ENCODE results near the gene CENPK. TPM values are rescaled to one million over a fixed set of nuclear protein-coding genes. Genes with fewer than 3 reads are reported as not detected.
"Not testable (repeated sequence)": the region's sequence is repeated elsewhere in the genome, so short reads cannot be mapped to it uniquely, and the experiment has no call there.

The CENPK gene
- total RNA-seq, 1 donor from 2014 or later, result 2.1 TPM

GRCh38 chr5:65525726-65526125 is 37.2 kb downstream of the CENPK start:
- DNase-seq (ENCODE audit: low spot score) (no peak), ATAC-seq (no peak)
- intact Hi-C loops (cut with DNase I), result no loop called here

- intact Hi-C loops (cut with DNase I), result no loop called here
- ATAC-seq, result no peak
- DNase-seq (ENCODE audit: low spot score), result no peak
Observed at GRCh38 chr5:65512170-65512937, 50.6 kb downstream of the CENPK start.

- no peak for DNase-seq (ENCODE audit: low spot score)
- no peak for ATAC-seq
- intact Hi-C loops (cut with DNase I), result no loop called here
Observed at GRCh38 chr5:65508978-65509377, 54.0 kb downstream of the CENPK start.

GRCh38 chr5:65506961-65507360 is 56.0 kb downstream of the CENPK start:
- ATAC-seq, result peak; percentile 62
- no peak for DNase-seq (ENCODE audit: low spot score)
- intact Hi-C loops (cut with DNase I), result no loop called here

GRCh38 chr5:65489119-65489518 is 73.8 kb downstream of the CENPK start:
- DNase-seq (ENCODE audit: low spot score) (no peak), ATAC-seq (no peak)
- intact Hi-C loops (cut with DNase I), result loop anchor here (10.0 kb wide), 1 partner anchor 674 kb away; no protein-coding TSS in a partner anchor

GRCh38 chr5:65488038-65488687 is 74.8 kb downstream of the CENPK start:
- intact Hi-C loops (cut with DNase I), result loop anchor here (10.0 kb wide), 1 partner anchor 673 kb away; no protein-coding TSS in a partner anchor
- not testable (repeated sequence) for DNase-seq (ENCODE audit: low spot score); ATAC-seq

GRCh38 chr5:65486803-65487202 is 76.2 kb downstream of the CENPK start:
- not testable (repeated sequence) for DNase-seq (ENCODE audit: low spot score); ATAC-seq
- intact Hi-C loops (cut with DNase I), result loop anchor here (10.0 kb wide), 1 partner anchor 672 kb away; no protein-coding TSS in a partner anchor

GRCh38 chr5:65485405-65485804 is 77.6 kb downstream of the CENPK start:
- intact Hi-C loops (cut with DNase I), result loop anchor here (10.0 kb wide), 1 partner anchor 671 kb away; no protein-coding TSS in a partner anchor
- DNase-seq (ENCODE audit: low spot score) (no peak), ATAC-seq (no peak)

GRCh38 chr5:65483546-65484346 is 79.2 kb downstream of the CENPK start:
- ATAC-seq, result peak; percentile 77

GRCh38 chr5:65482736-65483545 is 80.0 kb downstream of the CENPK start:
- peak; percentile 45 for ATAC-seq
- intact Hi-C loops (cut with DNase I), result loop anchor here (10.0 kb wide), 1 partner anchor 668 kb away; no protein-coding TSS in a partner anchor
- DNase-seq (ENCODE audit: low spot score), result no peak

More at GRCh38 chr5:65483546-65484346, 79.2 kb downstream of the CENPK start:
- intact Hi-C loops (cut with DNase I), result loop anchor here (10.0 kb wide), 1 partner anchor 669 kb away; no protein-coding TSS in a partner anchor
- DNase-seq (ENCODE audit: low spot score), result no peak

GRCh38 chr5:65482296-65482735 is 80.7 kb downstream of the CENPK start:
- ATAC-seq (peak; percentile 25), DNase-seq (ENCODE audit: low spot score) (no peak)
- intact Hi-C loops (cut with DNase I), result loop anchor here (10.0 kb wide), 1 partner anchor 668 kb away; no protein-coding TSS in a partner anchor

- DNase-seq (ENCODE audit: low spot score), result peak; percentile 93
- ATAC-seq, result peak; percentile 97
- intact Hi-C loops (cut with DNase I), result loop anchor here (10.0 kb wide), 1 partner anchor 667 kb away; no protein-coding TSS in a partner anchor
Observed at GRCh38 chr5:65481635-65482295, 81.2 kb downstream of the CENPK start, which contains the start of gene ADAMTS6. TSS of gene ADAMTS6 (minus strand) at chr5:65481920. CDS start at chr5:65473673, 8,247 bp downstream.

- intact Hi-C loops (cut with DNase I), result loop anchor here (10.0 kb wide), 1 partner anchor 666 kb away; no protein-coding TSS in a partner anchor
- ATAC-seq, result peak; percentile 1
- no peak for DNase-seq (ENCODE audit: low spot score)
Observed at GRCh38 chr5:65481171-65481581, 81.8 kb downstream of the CENPK start.

- ATAC-seq (peak; percentile 26), DNase-seq (ENCODE audit: low spot score) (peak; percentile 83)
- intact Hi-C loops (cut with DNase I), result loop anchor here (10.0 kb wide), 1 partner anchor 666 kb away; no protein-coding TSS in a partner anchor
Observed at GRCh38 chr5:65480306-65480865, 82.6 kb downstream of the CENPK start.

- intact Hi-C loops (cut with DNase I), result no loop called here
- DNase-seq (ENCODE audit: low spot score) (no peak), ATAC-seq (no peak)
Observed at GRCh38 chr5:65479527-65479926, 83.4 kb downstream of the CENPK start.

GRCh38 chr5:65478336-65478735 is 84.6 kb downstream of the CENPK start:
- DNase-seq (ENCODE audit: low spot score) (no peak), ATAC-seq (no peak)
- intact Hi-C loops (cut with DNase I), result no loop called here

- no peak for ATAC-seq
- intact Hi-C loops (cut with DNase I), result no loop called here
- DNase-seq (ENCODE audit: low spot score), result no peak
Observed at GRCh38 chr5:65475895-65476294, 87.1 kb downstream of the CENPK start.
